HCT116 (cell line): ENCODE data around the gene PSMB9. TPM values are rescaled to one million over a fixed set of nuclear protein-coding genes. Genes with fewer than 3 reads are reported as not detected.
"Not testable (repeated sequence)": the region's sequence is repeated elsewhere in the genome, so short reads cannot be mapped to it uniquely, and the experiment has no call there.

ENCODE experiments used
- ATAC-seq: fragments of 200-7000 bp; cut with Tn5 transposase; 2 replicates; pipeline ENCODE4 v1.9.1; 2020; ENCODE audit warnings: mild to moderate bottlenecking, moderate library complexity
- BruUV-seq: library from RNA; stranded (reverse); fragments of 400-500 nt; replicated peaks from 2 replicates; lab custom pipeline; 2021; lab: Mats Ljungman, UMichigan
- CTCF ChIA-PET: fragments of 300-600 bp; sonication (Branson Sonifier 250); formaldehyde crosslinking; loops from one replicate; lab custom pipeline; 2021; ENCODE audit warnings: antibody characterized with exemption; lab: Charles Lee
- POLR2A ChIA-PET: fragments of 300-600, 350-600 bp; sonication (Branson Sonifier 250); formaldehyde crosslinking; loops from one replicate; lab custom pipeline; 2021; ENCODE audit warnings: antibody characterized with exemption; lab: Charles Lee
- RAD21 ChIA-PET, 2 experiments: fragments of 300-600 bp; sonication (Branson Sonifier 250); formaldehyde crosslinking; loops; one replicate each; lab custom pipeline; 2023; ENCODE audit warnings: low total read pairs in 2 of 2; ENCODE audit not compliant: uncharacterized antibody in 2 of 2, unreplicated experiment in 2 of 2, low non-redundant PET in 1 of 2; lab: Charles Lee
- DNase-seq: peaks from one replicate; pipeline ENCODE4 v3.0.0-alpha.2; 2010; ENCODE audit warnings: low read depth, low spot score
- H2AFZ ChIP-seq: fragments of 200-600 bp; shearing (Covaris generic), sonication (generic); 2 replicates; pipeline ENCODE4 v1.6.1; 2017; ENCODE audit warnings: low read depth, mixed run types, mixed read lengths, antibody characterized with exemption, low read length; ENCODE audit not compliant: poor library complexity, severe bottlenecking
- H3K27ac ChIP-seq: 2 replicates; pipeline ENCODE4 v1.5.1; 2012; ENCODE audit warnings: low read depth, low read length
- H3K27me3 ChIP-seq: fragments of 200-600 bp; sonication (generic); 2 replicates; pipeline ENCODE4 v1.6.1; 2016; ENCODE audit warnings: mixed run types, low read length, mixed read lengths; ENCODE audit not compliant: insufficient read depth
- H3K36me3 ChIP-seq, 2 experiments: fragments of 200-500 bp in 1 of 2; fragments of 200-600 bp in 1 of 2; sonication (Bioruptor generic) in 1 of 2; sonication (generic) in 1 of 2; 2 replicates each; pipeline versions ENCODE4 v1.5.1 to v1.6.1; 2014 to 2016; ENCODE audit warnings: low read length in 2 of 2, inconsistent platforms in 1 of 2, mixed read lengths in 1 of 2, mixed run types in 1 of 2; ENCODE audit not compliant: insufficient read depth in 2 of 2, control insufficient read depth in 1 of 2
- H3K4me1 ChIP-seq, 2 experiments: fragments of 200-600 bp in 1 of 2; sonication (generic) in 1 of 2; 2 replicates each; pipeline versions ENCODE4 v1.5.1 to v1.6.1; 2012 to 2017; ENCODE audit warnings: low read length in 2 of 2, inconsistent platforms in 1 of 2, mild to moderate bottlenecking in 1 of 2, mixed read lengths in 1 of 2, mixed run types in 1 of 2, moderate library complexity in 1 of 2; ENCODE audit not compliant: insufficient read depth in 2 of 2, control insufficient read depth in 1 of 2
- H3K4me2 ChIP-seq: fragments of 200-600 bp; sonication (generic); 2 replicates; pipeline ENCODE4 v1.6.1; 2017; ENCODE audit warnings: mixed run types, low read length, mixed read lengths
- H3K4me3 ChIP-seq, 2 experiments: fragments of 200-600 bp in 1 of 2; sonication (generic) in 1 of 2; replicated peaks in 1 of 2; 2 replicates each; pipeline ENCODE4 v1.5.1; 2011 to 2016; ENCODE audit warnings: low read length in 2 of 2, control low read depth in 1 of 2, low read depth in 1 of 2, mild to moderate bottlenecking in 1 of 2, mixed read lengths in 1 of 2, mixed run types in 1 of 2
- H3K79me2 ChIP-seq: fragments of 200-600 bp; sonication (generic); 2 replicates; pipeline ENCODE4 v1.6.1; 2017; ENCODE audit warnings: mild to moderate bottlenecking, mixed run types, low read length, moderate library complexity, mixed read lengths; ENCODE audit not compliant: insufficient read depth
- H3K9ac ChIP-seq: fragments of 200-600 bp; sonication (generic); 2 replicates; pipeline ENCODE4 v1.6.1; 2016; ENCODE audit warnings: low read length, mixed read lengths
- H3K9me2 ChIP-seq: fragments of 200-600 bp; sonication (generic), shearing (Covaris generic); 2 replicates; pipeline ENCODE4 v1.6.1; 2017; ENCODE audit warnings: mixed run types, mild to moderate bottlenecking, moderate library complexity; ENCODE audit not compliant: insufficient read depth
- H3K9me3 ChIP-seq, 2 experiments: fragments of 200-500 bp in 1 of 2; fragments of 200-600 bp in 1 of 2; sonication (Bioruptor generic) in 1 of 2; sonication (generic) in 1 of 2; 2 replicates each; pipeline ENCODE4 v1.6.1; 2014 to 2017; ENCODE audit warnings: low read length in 2 of 2, mixed read lengths in 2 of 2, inconsistent platforms in 1 of 2, low read depth in 1 of 2, mild to moderate bottlenecking in 1 of 2, mixed run types in 1 of 2, moderate library complexity in 1 of 2; ENCODE audit not compliant: control insufficient read depth in 1 of 2, insufficient read depth in 1 of 2
- H4K20me1 ChIP-seq: fragments of 200-600 bp; sonication (generic), shearing (Covaris generic); 2 replicates; pipeline ENCODE4 v1.6.1; 2017; ENCODE audit warnings: mixed run types, mild to moderate bottlenecking, moderate library complexity; ENCODE audit not compliant: insufficient read depth
- EZH2 ChIP-seq: fragments of 200-600 bp; sonication (generic); IDR thresholded peaks from 2 replicates; pipeline ENCODE4 v1.6.1; 2017; ENCODE audit warnings: antibody characterized with exemption, mixed run types
- RAD21 ChIP-seq: IDR thresholded peaks from 2 replicates; pipeline ENCODE4 v1.6.1; 2012; ENCODE audit warnings: low read depth, mild to moderate bottlenecking
- YY1 ChIP-seq: IDR thresholded peaks from 2 replicates; pipeline ENCODE4 v1.6.1; 2011; ENCODE audit warnings: low read length, low read depth, moderate library complexity, mild to moderate bottlenecking; ENCODE audit not compliant: insufficient replicate concordance; ENCODE audit errors: extremely low read depth
- intact Hi-C: fragments of 100-400 bp; cut with micrococcal nuclease; formaldehyde crosslinking; loops from 2 replicates; pipeline ENCODE4 v1.10.0; 2022
- total RNA-seq: library from RNA; stranded (reverse); gene quantifications from one replicate; pipeline ENCODE4 v1.2.1, GENCODE V29; 2021; ENCODE audit not compliant: unreplicated experiment
- TF ChIP-seq, protein P1 (sequence below), 3 experiments: fragments of 200-600 bp in 1 of 3; sonication (generic) in 1 of 3; IDR thresholded peaks in 2 of 3; conservative IDR thresholded peaks in 1 of 3; 2 replicates each; pipeline ENCODE4 v1.5.1; 2012 to 2017; ENCODE audit warnings: low read depth in 2 of 3, low read length in 2 of 3, antibody characterized with exemption in 1 of 3, borderline replicate concordance in 1 of 3, control low read depth in 1 of 3, mild to moderate bottlenecking in 1 of 3, mixed read lengths in 1 of 3, mixed run types in 1 of 3, moderate library complexity in 1 of 3; ENCODE audit not compliant: insufficient read depth in 1 of 3

PSMB9 gene
- total RNA-seq, 1 experiment from 2014 or later: 8.1 TPM

DNA sequence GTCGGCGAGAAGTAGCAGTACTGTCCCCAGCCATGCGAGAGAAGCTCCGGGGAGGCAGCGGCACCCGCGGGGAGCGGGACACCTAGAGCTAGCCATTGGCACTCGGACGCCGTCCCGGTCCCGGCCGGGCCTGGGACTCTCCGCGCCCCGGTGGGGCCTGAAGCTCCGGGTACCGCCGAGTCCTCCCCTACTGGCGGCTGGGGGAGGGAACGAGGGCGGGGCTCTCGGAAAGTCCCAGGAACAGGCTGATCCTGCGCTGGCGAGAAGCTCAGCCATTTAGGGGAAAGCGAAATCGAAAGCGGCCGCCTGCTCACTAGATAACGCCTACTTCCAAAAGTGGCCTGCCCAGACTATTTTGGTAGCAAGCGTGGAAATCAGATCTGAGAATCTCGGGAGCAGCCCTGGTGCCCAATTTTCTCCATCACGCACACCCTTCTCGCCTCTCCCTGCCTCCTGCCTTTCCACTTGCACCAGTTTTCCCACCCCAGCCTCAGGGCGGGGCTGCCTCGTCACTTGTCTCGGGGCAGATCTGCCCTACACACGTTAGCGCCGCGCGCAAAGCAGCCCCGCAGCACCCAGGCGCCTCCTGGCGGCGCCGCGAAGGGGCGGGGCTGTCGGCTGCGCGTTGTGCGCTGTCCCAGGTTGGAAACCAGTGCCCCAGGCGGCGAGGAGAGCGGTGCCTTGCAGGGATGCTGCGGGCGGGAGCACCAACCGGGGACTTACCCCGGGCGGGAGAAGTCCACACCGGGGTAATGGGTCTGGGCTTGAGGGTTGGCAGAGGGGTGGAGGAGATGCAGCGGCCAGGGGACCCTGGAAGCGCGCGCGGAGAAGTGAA, at the start of gene PSMB9, which contains the start of gene TAP1 (continued):
- TF ChIP-seq YY1: peak; percentile 63
- no peak for TF ChIP-seq EZH2
- TF ChIP-seq, protein P1, sequence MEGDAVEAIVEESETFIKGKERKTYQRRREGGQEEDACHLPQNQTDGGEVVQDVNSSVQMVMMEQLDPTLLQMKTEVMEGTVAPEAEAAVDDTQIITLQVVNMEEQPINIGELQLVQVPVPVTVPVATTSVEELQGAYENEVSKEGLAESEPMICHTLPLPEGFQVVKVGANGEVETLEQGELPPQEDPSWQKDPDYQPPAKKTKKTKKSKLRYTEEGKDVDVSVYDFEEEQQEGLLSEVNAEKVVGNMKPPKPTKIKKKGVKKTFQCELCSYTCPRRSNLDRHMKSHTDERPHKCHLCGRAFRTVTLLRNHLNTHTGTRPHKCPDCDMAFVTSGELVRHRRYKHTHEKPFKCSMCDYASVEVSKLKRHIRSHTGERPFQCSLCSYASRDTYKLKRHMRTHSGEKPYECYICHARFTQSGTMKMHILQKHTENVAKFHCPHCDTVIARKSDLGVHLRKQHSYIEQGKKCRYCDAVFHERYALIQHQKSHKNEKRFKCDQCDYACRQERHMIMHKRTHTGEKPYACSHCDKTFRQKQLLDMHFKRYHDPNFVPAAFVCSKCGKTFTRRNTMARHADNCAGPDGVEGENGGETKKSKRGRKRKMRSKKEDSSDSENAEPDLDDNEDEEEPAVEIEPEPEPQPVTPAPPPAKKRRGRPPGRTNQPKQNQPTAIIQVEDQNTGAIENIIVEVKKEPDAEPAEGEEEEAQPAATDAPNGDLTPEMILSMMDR (IDR thresholded peaks at IDR 0.05 in 2 of 3, conservative IDR thresholded peaks at IDR 0.05 in 1 of 3; ENCODE audit: borderline replicate concordance in 1 of 3, insufficient read depth in 1 of 3, low read depth in 2 of 3, low read length in 2 of 3): peak; percentile 64 to 93 (median 81)
- peak; percentile 76 for TF ChIP-seq RAD21

DNA sequence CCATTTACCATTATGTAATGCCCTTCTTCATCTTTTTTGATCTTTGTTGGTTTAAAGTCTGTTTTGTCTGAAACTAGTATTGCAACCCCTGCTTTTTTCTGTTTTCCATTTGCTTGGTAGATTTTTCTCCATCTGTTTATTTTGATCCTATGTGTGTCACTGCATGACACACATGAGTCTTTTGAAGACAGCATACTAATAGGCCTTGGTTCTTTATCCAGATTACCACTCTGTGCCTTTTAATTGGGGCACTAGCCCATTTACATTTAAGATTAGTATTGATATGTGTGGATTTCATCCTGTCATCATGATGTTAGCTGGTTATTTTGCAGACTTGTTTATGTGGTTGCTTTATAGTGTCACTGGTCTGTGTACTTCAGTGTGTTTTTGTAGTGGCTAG, 48.6 kb upstream of the PSMB9 start:
- H3K4me3 ChIP-seq, ATAC-seq, H4K20me1 ChIP-seq, DNase-seq, H3K4me2 ChIP-seq, H3K9me3 ChIP-seq, BruUV-seq, H3K36me3 ChIP-seq, H3K9ac ChIP-seq, intact Hi-C loops, H3K27ac ChIP-seq, POLR2A ChIA-PET, H2AFZ ChIP-seq, H3K79me2 ChIP-seq, RAD21 ChIA-PET, H3K9me2 ChIP-seq, H3K4me1 ChIP-seq: not testable (repeated sequence)
- CTCF ChIA-PET: interaction anchor here (1.5 kb wide), 1 partner anchor 62 kb away, joined by 4 read pairs; no protein-coding TSS in a partner anchor
- H3K27me3 ChIP-seq: peaks cover 55% of the 10 kb centered on the region
